ENCODE measurements around the gene WDR36. TPM values are rescaled to one million over a fixed set of nuclear protein-coding genes. Genes with fewer than 3 reads are reported as not detected.

Gene WDR36
- total RNA-seq, 1 experiment from 2014 or later = 33.2 TPM

- no peak for DNase-seq (ENCODE audit: low read depth)
- in situ Hi-C loops (cut with HindIII; ENCODE audit: low pct_unique_long_range_greater_than_20kb, low sequenced_read_pairs) = no loop called here
Observed at GRCh38 chr5:111163000-111163399, 70.9 kb downstream of the WDR36 start.

GRCh38 chr5:111165058-111165457 lies 72.9 kb downstream of the WDR36 start:
- in situ Hi-C loops (cut with HindIII; ENCODE audit: low pct_unique_long_range_greater_than_20kb, low sequenced_read_pairs) = no loop called here

GRCh38 chr5:111167551-111167950 lies 75.4 kb downstream of the WDR36 start:
- in situ Hi-C loops (cut with HindIII; ENCODE audit: low pct_unique_long_range_greater_than_20kb, low sequenced_read_pairs) = no loop called here

More at GRCh38 chr5:111165058-111165457, 72.9 kb downstream of the WDR36 start:
- DNase-seq (ENCODE audit: low read depth) = no peak

DNA sequence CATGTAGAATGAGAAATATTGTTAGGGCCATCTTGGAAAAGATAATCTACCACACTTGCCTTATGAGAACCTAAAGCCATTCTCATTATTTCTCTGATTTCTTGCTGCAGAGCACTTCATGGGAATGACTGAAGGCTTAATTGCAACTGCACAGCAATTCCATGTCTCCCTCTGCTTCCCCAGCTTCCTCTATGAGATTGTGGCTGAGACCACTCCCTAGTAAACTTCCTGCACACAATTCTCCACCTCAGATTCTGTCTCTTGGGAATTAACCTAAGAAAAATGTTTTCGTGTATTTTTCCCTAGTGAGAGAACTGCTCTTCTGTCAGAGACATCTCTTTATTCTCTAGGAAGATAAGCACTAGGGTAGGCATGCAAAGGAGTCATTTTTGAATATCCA lies 76.5 kb downstream of the WDR36 start:
- DNase-seq (ENCODE audit: low read depth) = no peak
- in situ Hi-C loops (cut with HindIII; ENCODE audit: low pct_unique_long_range_greater_than_20kb, low sequenced_read_pairs) = no loop called here

More at GRCh38 chr5:111167551-111167950, 75.4 kb downstream of the WDR36 start:
- DNase-seq (ENCODE audit: low read depth) = no peak

DNA sequence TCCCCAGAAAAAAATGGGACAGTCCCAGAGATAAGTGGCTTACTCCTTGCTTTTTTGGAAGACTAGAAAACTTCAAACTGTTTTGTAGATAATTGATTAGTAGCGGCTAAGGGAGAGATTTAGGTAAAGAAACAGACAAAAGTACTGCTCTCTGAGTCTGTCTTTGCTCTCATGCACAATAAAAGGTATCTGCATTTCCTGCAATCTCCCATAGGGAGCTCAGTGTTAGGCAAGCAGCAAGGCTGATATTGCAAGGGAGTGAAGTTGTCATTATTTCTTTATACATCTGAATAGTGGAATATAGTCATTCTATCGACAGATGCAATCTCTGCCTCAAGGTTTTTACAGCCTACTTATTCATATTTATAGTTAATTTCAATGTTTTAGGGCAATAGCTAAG lies 77.1 kb downstream of the WDR36 start:
- in situ Hi-C loops (cut with HindIII; ENCODE audit: low pct_unique_long_range_greater_than_20kb, low sequenced_read_pairs) = no loop called here
- DNase-seq (ENCODE audit: low read depth) = no peak

GRCh38 chr5:111170279-111170678 lies 78.1 kb downstream of the WDR36 start:
- in situ Hi-C loops (cut with HindIII; ENCODE audit: low pct_unique_long_range_greater_than_20kb, low sequenced_read_pairs) = no loop called here
- no peak for DNase-seq (ENCODE audit: low read depth)

GRCh38 chr5:111172504-111172903 lies 80.4 kb downstream of the WDR36 start:
- no peak for DNase-seq (ENCODE audit: low read depth)
- in situ Hi-C loops (cut with HindIII; ENCODE audit: low pct_unique_long_range_greater_than_20kb, low sequenced_read_pairs) = no loop called here

- in situ Hi-C loops (cut with HindIII; ENCODE audit: low pct_unique_long_range_greater_than_20kb, low sequenced_read_pairs) = no loop called here
- DNase-seq (ENCODE audit: low read depth) = no peak
Observed at GRCh38 chr5:111173476-111173875, 81.3 kb downstream of the WDR36 start.

Other genes starting within 250 kb of the WDR36 start
- not detected in 2 replicates for gene TSLP, start 20.6 kb upstream of the WDR36 start, total RNA-seq (2014; rRNA removed; shearing (Covaris generic); ENCODE audit: low replicate concordance)
- 2.7 and 7.1 TPM in 2 replicates for gene CAMK4, start 132.0 kb downstream of the WDR36 start, total RNA-seq (2014; rRNA removed; shearing (Covaris generic); ENCODE audit: low replicate concordance)